Activated B cell treated with CpG ODN at 0.5 μM for 24 hours (primary cell): ENCODE data around the gene PRB4. TPM values are rescaled to one million over a fixed set of nuclear protein-coding genes. Genes with fewer than 3 reads are reported as not detected.

Experiments
- ATAC-seq: fragments of 200-7000 bp; cut with Tn5 transposase; one replicate; pipeline ENCODE4 v1.10.0; 2021; ENCODE audit warnings: low read depth, mild to moderate bottlenecking, moderate library complexity
- CTCF ChIA-PET: fragments of 350-600 bp; sonication (Branson Sonifier 250); formaldehyde crosslinking; loops from one replicate; lab custom pipeline; 2021; ENCODE audit warnings: antibody characterized with exemption; lab: Charles Lee
- POLR2A ChIA-PET: fragments of 350-600 bp; sonication (Branson Sonifier 250); formaldehyde crosslinking; loops from one replicate; lab custom pipeline; 2021; ENCODE audit warnings: antibody characterized with exemption; lab: Charles Lee
- DNase-seq: peaks from one replicate; pipeline ENCODE4 v3.0.0; 2022
- H3K27ac Mint-ChIP-seq: one replicate; pipeline ENCODE4 v1.8.0; 2020; ENCODE audit warnings: mixed read lengths
- H3K27me3 Mint-ChIP-seq: one replicate; pipeline ENCODE4 v1.8.0; 2021; ENCODE audit warnings: mixed read lengths
- H3K36me3 Mint-ChIP-seq: one replicate; pipeline ENCODE4 v1.8.0; 2021; ENCODE audit warnings: low read depth, mixed read lengths
- H3K4me1 Mint-ChIP-seq: one replicate; pipeline ENCODE4 v1.8.0; 2021; ENCODE audit warnings: mixed read lengths
- H3K4me3 Mint-ChIP-seq: one replicate; pipeline ENCODE4 v1.8.0; 2020; ENCODE audit warnings: mild to moderate bottlenecking, mixed read lengths
- H3K9me3 Mint-ChIP-seq: one replicate; pipeline ENCODE4 v1.8.0; 2020; ENCODE audit warnings: mixed read lengths
- CTCF ChIP-seq: fragments of 200-600 bp; IDR thresholded peaks from one replicate; pipeline ENCODE4 v1.8.0; 2022; ENCODE audit warnings: antibody characterized with exemption, mild to moderate bottlenecking
- intact Hi-C: fragments of 100-400 bp; cut with micrococcal nuclease; formaldehyde crosslinking; loops from one replicate; pipeline ENCODE4 v1.15.1; 2024
- total RNA-seq: library from RNA; stranded (reverse); gene quantifications from 2 replicates; pipeline ENCODE4 v1.2.3, GENCODE V29; 2022

PRB4 gene
- total RNA-seq, 1 donor from 2014 or later: not detected

- ATAC-seq (no peak), DNase-seq (no peak)
- ChIA-PET CTCF (no interaction called here), POLR2A (no interaction called here)
- H3K27me3 Mint-ChIP-seq: no peaks in the 10 kb centered on the region
- no peaks in the 10 kb centered on the region for H3K36me3 Mint-ChIP-seq
- no peak overlapping the region for H3K27ac Mint-ChIP-seq
- H3K4me3 Mint-ChIP-seq: no peak overlapping the region
- intact Hi-C loops: no loop called here
- peaks cover 5% of the 10 kb centered on the region for H3K9me3 Mint-ChIP-seq
- H3K4me1 Mint-ChIP-seq: no peaks in the 10 kb centered on the region
- TF ChIP-seq CTCF: no peak
Measured at GRCh38 chr12:11321980-11322379, 11.7 kb upstream of the PRB4 start.

DNA sequence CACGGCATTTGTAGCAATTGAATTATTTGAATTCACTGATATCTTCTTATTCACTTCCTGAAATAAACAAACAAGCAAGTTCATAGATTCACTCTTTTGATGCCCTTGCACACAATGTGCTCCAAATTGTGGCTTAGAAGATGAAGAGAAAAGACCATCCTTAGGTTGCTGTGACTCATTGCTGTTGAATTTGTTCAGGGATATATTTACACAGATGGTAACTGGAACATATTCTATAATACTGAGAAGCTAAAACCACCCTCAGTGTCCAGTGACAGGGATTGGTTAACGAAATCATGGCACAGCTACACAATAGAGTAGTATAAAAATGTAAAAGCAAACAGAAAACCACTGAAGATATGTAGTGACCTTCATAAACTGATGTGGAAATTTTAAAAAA is 3.1 kb downstream of the PRB4 start:
- H3K27ac Mint-ChIP-seq: no peak overlapping the region
- POLR2A ChIA-PET: no interaction called here
- intact Hi-C loops: no loop called here
- no peaks in the 10 kb centered on the region for H3K36me3 Mint-ChIP-seq
- H3K27me3 Mint-ChIP-seq: no peaks in the 10 kb centered on the region
- DNase-seq: no peak
- ATAC-seq: no peak
- CTCF ChIA-PET: no interaction called here
- no peak for TF ChIP-seq CTCF
- H3K4me3 Mint-ChIP-seq: no peak overlapping the region
- H3K4me1 Mint-ChIP-seq: no peaks in the 10 kb centered on the region
- H3K9me3 Mint-ChIP-seq: peaks cover 4% of the 10 kb centered on the region

GRCh38 chr12:11273449-11273848 is 36.8 kb downstream of the PRB4 start:
- no peak overlapping the region for H3K4me3 Mint-ChIP-seq
- DNase-seq (no peak), ATAC-seq (no peak)
- no peaks in the 10 kb centered on the region for H3K4me1 Mint-ChIP-seq
- no peak overlapping the region for H3K27ac Mint-ChIP-seq
- H3K9me3 Mint-ChIP-seq: no peaks in the 10 kb centered on the region
- ChIA-PET CTCF (no interaction called here), POLR2A (no interaction called here)
- intact Hi-C loops: no loop called here
- no peaks in the 10 kb centered on the region for H3K36me3 Mint-ChIP-seq
- no peak for TF ChIP-seq CTCF
- H3K27me3 Mint-ChIP-seq: no peaks in the 10 kb centered on the region

DNA sequence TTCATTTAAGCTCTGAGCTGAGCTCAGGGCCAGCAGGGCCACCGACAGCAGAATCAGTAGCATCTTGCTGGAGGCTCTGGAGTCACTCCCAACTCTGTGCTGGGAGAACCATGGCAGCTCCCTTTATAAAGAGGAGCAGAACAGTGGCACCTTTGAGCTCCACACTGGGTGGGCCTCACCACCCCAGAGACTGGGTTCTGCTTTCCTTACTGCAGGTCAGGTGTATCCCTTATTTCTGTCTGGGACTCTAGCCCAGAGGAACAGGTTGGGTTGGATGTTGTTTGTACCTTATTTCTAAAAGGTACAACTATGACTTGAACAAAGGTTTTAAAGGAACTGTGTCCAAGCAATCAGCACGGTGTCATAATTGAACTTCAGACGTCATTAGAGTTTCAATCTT is 40.6 kb downstream of the PRB4 start, which contains the start of gene PRB3:
TSS of gene PRB3 (minus strand) at position 101 of the 400 bp plus-strand sequence. CDS start at position 63, 38 bp downstream.
- ChIA-PET CTCF (no interaction called here), POLR2A (no interaction called here)
- intact Hi-C loops: no loop called here
- Mint-ChIP-seq H3K27me3 (no peaks in the 10 kb centered on the region), H3K4me1 (no peaks in the 10 kb centered on the region), H3K36me3 (no peaks in the 10 kb centered on the region), H3K27ac (no peak within 1 kb of the TSS), H3K4me3 (no peak within 1 kb of the TSS), H3K9me3 (no peaks in the 10 kb centered on the region)
- no peak for TF ChIP-seq CTCF
- ATAC-seq (no peak), DNase-seq (no peak)

GRCh38 chr12:11264501-11264900 is 45.7 kb downstream of the PRB4 start:
- Mint-ChIP-seq H3K27ac (no peak overlapping the region), H3K27me3 (no peaks in the 10 kb centered on the region), H3K4me3 (no peak overlapping the region), H3K9me3 (peaks cover 17% of the 10 kb centered on the region), H3K36me3 (no peaks in the 10 kb centered on the region), H3K4me1 (no peaks in the 10 kb centered on the region)
- CTCF ChIA-PET: no interaction called here
- ATAC-seq: no peak
- POLR2A ChIA-PET: no interaction called here
- TF ChIP-seq CTCF: no peak
- intact Hi-C loops: no loop called here
- DNase-seq: no peak

Other genes with a start within 250 kb of the PRB4 start
- 0.60 and 1.5 TPM in 2 replicates for gene TAS2R46, start 248.1 kb downstream of the PRB4 start, total RNA-seq
- gene TAS2R43, start 218.1 kb downstream of the PRB4 start, total RNA-seq: 1.7 and 2.7 TPM in 2 replicates
- gene TAS2R30, start 175.8 kb downstream of the PRB4 start, total RNA-seq: 3.4 and 6.3 TPM in 2 replicates
- gene SMIM10L1, start 139.2 kb downstream of the PRB4 start, total RNA-seq: 7.3 and 8.8 TPM in 2 replicates
- gene TAS2R42, start 123.5 kb downstream of the PRB4 start, total RNA-seq: not detected in 2 replicates
- not detected in 2 replicates for gene PRB3, start 40.7 kb downstream of the PRB4 start, total RNA-seq
- gene PRB2, start 85.1 kb upstream of the PRB4 start, total RNA-seq: not detected in 2 replicates